NCI-H2029 (cell line): ENCODE data around the gene TMEM222.
A peak's percentile ranks its signal among the peaks of the same experiment; 100 is the strongest.

Experiments used
- DNase-seq: peaks from one replicate; lab custom pipeline; 2025; lab: John Stamatoyannopoulos, UW

Gene TMEM222

DNA sequence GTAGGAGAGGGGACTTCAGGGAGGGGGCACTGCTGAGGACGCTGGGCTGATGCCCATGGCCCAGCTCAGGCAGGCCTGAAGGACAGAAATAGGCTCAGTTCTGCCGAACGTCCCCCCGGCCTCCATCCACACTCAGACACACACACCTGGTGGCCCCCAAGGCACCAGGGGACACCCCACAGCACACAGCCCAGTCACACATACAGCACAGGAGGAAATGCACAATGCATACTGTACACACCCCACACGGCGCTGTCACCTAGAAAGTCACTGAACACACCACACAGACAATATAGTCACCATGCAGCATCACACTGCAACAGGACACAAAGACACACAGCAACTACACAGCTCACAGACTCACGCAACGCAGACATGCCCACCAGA, 20.4 kb downstream of the TMEM222 start:
- no peak for DNase-seq

DNA sequence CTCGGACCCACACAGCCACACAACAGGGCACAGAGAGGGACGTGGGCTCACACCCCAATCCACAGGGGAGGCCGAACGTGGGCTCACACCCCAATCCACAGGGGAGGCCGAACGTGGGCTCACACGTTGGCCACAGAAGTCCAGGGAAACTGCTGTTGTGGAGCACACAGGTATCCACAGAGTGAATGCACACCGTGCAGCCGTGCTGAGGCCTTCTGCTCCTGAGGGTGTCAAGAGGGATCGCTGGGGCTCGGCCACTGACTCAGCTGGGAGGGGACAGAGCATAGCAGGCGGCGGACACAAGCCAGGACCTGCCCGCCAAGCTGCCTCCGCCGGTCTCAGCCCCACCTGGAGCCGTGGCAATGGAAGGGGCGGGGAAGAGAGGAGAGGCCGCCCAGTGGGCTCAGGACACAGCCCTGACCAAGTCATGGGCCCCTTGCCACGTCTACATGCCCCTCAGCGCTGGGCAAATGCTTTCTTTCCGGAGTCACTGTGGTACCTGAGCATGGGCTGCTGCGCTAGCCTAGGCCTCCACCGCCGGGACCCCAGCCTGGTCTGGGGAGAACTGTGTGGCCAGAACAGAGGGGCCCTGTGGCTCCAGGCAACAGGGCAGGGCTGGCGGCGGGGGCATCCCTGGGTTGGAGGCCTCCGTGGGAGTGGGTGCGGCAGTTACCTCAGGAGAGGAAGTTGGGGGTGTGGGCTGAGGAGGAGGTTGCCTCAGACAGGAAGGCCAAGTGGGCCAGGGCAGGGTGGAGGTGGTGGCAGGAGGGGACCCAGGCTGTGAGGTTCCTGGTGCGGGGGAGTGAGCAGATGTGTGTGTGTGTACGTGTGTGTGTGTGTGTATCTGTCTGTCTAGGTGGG, 21.0 kb downstream of the TMEM222 start:
- no peak for DNase-seq

DNA sequence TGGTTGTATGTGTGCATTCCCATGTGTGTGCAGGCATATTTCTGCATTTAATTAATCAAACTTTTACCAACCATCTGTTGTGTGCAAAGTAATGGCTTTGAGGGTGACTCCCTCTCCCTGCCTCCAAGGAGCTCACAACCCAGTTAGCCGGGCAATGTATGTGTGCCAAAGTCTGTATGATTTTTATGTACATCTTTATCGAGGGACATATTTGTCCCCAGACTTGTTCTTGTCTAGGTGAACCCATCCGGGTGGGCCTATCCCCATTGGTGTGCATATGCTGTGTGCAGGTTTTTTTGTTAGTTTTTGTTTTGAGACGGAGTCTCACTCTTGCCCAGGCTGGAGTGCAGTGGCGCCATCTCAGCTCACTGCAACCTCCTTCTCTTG, 21.7 kb downstream of the TMEM222 start:
- no peak for DNase-seq

DNA sequence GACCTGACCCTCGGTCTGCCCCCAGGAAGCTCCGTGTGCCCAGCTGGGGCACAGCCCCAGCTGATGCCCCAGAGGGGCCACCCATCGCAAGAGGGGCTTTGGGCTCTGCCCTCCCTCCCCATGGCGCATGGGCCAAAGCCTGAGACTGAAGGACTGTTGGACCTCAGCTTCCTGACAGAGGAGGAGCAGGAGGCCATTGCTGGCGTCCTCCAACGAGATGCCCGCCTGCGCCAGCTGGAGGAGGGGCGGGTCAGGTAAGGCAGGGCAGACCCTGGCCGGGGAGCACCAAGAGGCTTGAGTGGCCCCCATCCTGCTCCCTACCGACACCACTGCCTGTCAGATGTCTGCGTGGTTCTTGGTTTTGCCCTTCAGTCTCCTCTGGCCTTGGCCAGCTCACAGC, 23.3 kb downstream of the TMEM222 start:
- no peak for DNase-seq

DNA sequence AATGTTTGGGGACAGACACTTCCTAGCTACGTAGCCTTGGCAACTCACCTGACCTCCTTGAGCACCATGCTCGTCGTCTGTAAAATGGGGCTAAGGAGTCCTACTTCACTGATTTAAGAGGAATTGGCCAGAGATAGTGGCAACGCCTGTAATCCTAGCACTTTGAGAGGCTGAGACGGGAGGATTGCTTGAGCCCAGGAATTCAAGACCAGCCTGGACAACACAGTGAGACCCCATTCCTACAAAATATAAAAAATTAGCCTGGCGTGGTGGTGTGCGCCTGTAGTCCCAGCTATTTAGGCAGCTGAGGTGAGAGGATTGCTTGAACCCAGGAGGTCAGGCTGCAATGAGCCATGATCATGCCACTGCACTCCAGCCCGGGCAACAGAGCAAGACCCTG, 24.4 kb downstream of the TMEM222 start:
- no peak for DNase-seq

DNA sequence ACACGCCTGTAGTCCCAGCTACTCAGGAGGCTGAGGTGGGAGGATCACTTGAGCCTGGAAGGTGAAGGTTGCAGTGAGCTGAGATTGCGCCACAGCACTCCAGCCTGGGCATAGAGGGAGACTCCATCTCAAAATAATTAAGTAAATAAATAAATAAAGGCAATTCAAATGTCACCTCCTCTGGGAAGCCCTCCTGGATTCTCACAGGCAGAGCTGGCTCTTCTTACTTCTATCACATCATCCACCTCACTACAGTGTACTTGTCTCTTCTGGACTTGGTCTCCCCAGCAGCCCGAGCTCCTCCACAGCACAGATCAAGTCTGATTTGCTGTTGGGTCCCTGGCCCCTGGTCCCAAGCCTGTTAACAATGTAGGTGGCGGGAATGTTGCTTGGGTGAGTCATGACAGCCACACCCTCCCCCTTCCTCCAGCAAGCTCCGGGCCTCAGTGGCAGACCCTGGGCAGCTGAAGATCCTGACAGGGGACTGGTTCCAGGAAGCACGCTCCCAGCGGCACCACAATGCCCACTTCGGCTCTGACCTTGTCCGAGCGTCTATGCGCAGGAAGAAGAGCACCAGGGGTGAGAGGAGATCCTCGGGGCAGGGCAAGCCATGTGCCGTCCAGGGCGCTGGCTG, 25.1 kb downstream of the TMEM222 start:
- DNase-seq: no peak

DNA sequence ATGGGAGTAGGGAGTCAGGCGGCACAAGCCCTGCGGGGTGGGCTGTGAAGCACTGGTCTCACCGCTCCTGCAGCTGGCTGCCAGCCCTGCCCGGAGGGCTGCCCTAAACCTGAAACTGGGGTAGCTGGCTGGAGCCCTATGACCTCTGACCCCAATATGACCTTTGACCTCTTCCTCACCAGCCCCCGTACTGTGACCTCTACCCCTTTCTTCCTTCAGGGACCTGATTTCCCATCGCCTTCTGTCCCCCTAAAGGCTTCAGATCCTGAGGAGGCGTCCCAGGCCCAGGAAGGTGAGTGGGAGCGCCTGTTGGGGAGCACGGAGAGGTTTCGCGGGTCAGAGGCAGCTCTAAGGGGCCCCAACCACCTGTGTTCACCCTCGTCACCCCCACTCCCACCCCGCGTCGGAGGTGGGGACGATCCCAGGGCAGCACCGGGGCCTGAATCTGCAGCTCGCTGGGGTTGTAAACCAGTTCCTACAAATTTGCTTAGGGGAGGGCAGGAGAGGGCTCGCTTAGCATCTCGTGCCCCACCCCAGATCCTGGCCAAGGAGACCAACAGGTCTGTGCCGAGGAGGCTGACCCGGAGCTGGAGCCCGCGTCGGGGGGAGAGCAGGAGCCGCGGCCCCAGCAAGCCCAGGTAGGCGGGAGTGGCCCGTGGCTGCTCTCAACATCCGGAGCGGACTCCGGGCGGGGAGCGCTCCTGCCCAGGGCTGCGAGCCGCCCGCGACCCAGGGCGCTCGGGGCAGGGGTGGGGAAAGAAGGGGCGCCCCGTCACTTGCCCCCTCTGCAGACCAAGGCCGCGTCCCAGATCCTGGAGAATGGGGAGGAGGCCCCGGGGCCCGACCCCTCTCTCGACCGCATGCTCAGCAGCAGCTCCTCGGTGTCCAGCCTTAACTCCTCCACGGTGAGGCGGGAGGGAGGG, 27.2 kb downstream of the TMEM222 start:
- peak; percentile 63 for DNase-seq

DNA sequence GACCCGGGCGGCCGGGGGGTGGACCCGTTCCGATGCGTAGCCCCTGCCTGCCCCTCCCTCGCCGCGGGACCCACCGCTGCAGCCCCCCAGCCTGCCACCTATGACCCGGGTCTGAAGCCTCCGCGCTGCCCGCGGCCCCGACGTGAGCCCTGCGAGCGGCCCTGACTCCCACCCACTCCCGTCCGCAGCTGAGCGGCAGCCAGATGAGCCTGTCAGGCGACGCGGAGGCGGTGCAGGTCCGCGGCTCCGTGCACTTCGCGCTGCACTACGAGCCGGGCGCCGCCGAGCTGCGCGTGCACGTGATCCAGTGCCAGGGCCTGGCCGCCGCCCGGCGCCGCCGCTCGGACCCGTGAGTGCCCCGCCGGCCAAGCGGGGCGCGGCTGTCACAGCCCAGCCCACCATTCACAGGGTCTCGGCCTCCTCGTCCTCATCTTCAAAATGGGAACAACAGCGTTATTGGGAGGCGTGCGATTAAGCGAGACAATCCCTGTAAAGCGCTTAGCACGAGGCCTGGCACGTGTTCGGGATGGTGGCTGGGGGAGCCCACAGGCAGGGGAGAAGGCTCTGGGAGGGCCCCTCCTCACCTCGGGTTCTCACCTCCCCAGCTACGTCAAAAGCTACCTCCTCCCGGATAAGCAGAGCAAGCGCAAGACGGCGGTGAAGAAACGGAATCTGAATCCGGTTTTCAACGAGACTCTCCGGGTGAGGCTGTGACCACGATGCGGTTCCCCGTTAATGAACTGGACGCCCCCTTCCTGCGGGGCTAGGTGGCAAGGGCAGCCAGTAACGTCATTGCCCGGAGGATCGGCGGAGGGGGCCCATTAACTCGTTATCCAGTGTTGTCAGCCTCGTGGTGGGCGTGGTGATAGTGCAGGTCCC, 28.1 kb downstream of the TMEM222 start:
- peak; percentile 69 for DNase-seq

DNA sequence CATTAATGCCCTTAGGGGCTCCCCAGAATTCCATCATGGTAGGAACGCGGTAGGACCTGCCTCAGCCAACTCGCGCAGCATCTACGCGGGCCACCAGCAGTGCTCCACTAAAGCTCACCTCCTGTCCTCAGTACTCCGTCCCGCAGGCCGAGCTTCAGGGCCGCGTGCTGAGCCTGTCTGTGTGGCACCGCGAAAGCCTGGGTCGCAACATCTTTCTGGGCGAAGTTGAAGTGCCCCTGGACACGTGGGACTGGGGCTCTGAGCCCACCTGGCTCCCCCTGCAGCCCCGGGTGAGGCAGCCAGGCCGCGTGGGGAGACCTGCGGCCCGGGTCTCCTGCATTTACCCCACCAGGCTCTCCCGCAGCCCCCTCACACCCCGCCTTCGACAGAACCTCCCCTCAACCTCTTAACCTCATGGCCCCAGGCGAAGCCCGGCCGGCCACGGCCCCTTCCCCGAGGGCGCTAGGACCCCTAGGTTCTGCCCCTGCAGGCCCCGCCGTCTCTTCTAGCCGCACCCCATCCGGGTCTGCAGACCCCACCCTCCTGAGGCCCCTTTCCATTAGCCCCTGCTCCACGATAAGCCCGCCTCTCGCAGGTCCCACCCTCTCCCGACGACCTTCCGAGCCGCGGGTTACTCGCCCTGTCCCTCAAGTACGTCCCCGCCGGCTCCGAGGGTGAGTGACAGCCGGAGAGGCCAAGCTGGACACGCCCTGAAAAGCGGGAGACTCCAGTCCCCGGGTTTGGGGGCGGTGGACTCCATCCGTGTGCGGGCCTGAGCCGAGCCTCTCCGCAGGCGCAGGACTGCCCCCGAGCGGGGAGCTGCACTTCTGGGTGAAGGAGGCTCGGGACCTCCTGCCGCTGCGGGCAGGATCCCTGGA, 28.9 kb downstream of the TMEM222 start:
- DNase-seq: no peak

DNA sequence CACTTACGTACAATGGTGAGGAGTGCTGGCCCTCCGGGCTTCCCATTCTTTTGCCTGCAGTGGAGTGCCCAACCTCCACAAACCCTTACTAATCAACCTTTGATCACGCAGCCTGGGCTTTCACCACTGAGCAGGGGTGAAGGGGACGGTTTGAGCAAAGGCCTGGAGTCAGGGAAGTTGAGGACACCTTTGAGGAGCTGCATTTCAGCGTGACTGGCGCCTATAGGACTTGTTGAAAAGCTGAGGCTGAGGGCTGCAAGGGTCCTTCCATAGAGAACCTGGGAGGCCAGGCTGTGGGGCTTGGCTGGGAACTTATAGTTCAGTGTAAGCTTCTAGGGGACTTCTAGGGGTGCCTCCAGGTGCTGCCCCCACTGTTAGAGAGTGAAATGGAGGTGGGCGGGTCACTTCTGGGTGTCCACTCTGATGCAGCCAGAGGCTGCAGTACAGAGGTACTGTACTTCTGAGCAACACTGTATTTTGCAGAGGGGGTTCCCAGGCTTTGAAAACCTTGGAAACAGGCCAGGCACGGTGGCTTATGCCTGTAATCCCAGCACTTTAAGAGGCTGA, 29.7 kb downstream of the TMEM222 start:
- DNase-seq: no peak

DNA sequence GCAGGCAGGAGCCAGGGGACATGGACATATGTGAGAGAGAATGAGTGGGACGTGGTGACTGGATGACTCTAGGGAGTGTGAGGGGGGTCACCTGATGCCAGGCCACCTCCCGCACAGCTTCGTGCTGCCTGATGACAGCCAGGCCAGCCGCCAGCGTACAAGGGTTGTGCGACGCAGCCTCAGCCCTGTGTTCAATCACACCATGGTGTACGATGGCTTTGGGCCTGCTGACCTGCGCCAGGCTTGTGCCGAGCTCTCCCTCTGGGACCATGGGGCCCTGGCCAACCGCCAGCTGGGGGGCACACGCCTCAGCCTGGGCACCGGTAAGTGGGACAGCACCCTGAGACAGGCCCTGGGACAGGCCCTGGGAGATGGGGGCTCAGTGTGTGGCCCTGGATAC, 31.2 kb downstream of the TMEM222 start:
- DNase-seq: no peak

DNA sequence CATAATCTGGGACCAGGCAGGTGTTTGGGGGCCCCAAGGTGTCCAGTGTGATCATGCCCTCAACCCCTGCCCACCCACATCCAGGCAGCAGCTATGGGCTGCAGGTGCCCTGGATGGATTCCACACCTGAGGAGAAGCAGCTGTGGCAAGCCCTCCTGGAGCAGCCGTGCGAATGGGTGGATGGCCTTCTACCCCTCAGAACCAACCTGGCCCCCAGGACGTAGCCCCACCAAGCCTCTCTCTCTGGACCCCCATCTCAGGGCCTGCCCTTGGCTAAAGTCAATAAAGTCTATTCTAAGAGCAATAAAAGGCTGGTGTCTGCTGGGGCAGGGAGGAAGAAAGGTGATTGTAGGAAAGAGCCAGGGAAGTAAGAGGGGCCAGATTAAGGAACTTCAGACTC, 31.7 kb downstream of the TMEM222 start:
- no peak for DNase-seq

DNA sequence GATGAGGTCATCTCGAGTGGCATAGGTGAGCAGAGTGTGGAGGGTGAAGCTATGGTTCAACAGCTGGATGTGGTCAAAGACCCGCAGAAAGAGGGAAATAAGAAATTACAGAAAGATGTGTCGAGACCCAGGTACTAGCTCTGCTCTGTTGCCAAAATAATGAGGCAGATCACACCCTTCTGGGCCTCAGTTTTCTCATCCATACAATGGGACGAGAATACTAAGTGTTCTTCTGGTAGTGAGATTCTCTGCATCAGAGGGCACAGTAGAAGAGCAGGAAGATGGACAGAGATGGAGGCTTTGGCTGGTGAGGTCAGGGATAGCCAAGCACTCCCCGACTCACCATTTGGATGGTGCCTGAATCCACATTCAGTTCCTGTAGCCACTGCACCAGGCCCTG, 33.7 kb downstream of the TMEM222 start:
- no peak for DNase-seq

DNA sequence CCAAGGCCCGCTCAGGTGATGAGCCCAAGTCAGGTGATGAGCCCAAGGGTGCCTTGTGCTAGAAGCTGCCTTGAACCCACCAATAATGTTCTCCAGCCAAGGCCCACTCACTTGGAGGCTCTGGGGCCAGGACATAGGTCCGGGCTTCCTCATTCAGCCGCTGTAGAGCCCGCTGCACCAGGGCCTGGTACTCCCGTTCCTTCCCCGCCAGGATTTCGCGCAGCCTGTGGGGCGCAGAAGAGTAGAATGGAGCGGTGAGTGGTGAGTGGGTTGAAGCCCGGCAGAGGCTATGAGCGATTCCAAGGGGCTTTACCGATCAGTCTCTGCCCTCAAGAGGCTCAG, 34.3 kb downstream of the TMEM222 start:
- no peak for DNase-seq

DNA sequence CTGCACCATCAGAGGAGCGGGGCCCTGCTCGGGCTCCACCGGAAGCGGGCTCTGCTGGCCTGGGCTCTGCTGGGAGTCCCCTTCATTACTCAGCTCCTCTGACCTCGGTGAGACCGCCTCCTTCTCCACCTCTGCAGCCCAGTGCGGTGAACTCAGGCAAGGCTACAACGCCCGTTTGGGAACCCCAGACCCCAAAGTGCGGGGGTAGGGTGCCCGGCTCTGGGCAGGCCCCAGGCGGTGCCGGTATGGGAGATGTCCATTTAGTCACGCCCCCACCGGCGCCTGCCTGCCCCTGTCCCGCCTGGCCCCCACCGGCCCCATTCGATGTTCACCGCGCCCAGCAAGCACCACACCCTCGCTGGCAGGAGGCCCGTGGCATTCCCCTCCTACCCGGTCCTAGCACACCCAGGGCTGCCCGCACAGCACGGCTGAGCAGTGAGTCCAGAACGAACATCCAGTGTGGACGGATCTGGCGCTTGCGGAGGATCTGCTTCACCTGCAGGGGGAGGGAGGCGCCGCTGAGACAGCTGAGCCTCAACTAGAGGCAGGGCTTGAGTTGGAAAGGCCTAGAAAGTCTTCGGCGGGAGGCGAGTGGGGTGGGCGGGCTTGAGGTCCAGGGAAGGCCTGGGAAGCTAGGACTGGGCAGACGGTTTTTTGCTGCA, 34.8 kb downstream of the TMEM222 start:
- no peak for DNase-seq

DNA sequence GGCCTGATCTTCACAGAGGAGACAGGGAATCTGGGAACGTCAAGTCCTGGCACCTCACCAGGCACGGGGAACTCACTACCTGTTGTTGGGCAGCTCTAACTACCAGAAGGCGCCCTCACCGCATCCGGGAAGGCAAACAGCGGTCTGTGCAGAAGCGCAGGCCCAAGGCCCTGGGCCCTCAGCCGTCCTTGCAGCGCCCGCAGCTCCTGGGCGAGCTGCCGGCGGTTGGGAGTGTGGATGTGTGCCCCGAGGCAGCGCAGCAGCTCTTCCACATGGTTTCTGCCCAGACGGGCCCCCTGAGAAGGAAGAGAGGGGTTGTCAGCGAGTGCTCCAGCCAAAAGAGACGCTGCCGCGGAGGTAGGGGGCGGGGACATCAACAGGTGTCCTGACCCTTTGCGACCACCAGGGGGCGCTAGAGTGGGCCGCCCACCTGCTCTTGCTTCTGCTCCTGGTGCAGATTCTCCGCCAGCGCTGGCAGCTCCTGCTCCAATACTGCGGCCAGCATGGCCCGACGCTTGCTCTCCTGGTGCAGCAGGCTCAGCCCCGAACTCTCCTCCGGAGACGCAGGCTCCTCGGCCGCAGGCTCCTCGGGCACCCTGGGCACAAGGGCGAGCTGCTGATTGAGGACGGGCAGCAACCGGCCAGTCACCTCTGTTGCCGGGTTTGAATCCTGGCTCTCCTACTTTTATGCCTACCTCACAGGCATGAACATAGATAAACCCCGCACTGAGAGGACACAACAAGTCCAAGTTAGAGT, 35.5 kb downstream of the TMEM222 start:
- DNase-seq: no peak

DNA sequence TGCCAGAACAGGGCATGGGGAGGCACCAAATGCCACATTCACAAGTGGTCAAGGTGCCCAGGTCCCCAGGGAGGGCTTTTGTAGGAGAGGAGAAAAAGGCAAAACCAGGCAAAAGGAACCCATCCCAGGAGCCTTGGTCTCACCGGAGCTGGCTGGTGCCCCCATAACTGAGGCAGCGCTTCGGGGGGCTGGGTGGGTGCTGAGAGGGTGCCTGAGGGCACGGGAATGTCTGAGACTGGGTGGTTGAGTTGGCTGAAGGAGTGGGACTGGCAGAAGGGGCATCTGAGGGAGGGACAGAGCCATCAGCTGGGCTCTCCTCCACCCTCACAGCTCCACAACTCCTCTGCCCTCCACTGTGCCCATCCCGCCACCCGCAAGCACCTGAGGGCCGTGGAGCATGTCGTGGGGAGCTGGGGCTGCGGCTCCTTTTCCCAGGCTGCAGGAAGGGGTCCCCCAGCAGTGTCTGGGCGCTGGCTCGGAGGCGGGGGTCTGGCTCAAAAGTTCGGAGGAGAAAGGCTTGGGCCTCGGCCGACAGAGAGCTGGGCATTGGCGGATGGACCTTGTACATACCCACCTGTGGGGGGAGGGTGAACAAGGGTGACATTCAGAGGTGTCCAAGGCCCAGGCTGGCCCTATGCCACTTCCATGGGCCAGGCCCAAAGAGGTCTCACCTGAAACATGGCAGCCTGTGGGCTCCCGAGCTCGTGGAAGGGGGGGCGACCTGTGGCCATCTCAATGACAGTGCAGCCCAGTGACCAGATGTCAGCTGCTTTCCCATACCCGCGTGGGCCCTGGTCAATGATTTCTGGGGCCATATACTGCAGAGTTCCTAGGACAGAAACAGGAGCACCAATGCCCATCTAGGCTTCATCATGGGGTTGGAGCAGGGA, 36.3 kb downstream of the TMEM222 start:
- DNase-seq: no peak

DNA sequence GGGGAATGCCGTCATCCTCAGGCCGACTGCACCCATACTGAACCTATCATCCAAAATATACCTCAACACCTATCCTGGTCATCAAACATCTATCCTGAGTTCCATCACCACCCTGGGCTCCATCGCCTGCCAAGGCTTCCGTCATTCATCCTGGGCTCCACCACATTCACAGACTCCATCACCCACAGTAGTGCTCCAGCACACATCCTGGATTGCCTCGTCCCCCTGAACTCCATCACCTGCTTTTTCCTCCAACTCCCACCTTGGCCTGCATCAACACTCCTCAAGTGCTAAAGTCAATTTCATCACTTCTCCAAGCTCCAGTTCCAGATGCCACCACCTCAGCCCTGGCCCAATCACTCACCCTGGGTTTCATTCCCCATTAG, 37.0 kb downstream of the TMEM222 start:
- DNase-seq: no peak
